Measurements from ENCODE around the gene RBM47.
"Not testable (repeated sequence)": the region's sequence is repeated elsewhere in the genome, so short reads cannot be mapped to it uniquely, and the experiment has no call there.

The RBM47 gene

GRCh38 chr4:40412388-40412787 is 217.3 kb downstream of the RBM47 start:
- DNase-seq (ENCODE audit: low read depth in 2 of 2) = no peak

- no peak for DNase-seq (ENCODE audit: low read depth in 2 of 2)
These were observed 219.8 kb downstream of the RBM47 start for GRCh38 chr4:40409835-40410234.

- DNase-seq (ENCODE audit: low read depth in 2 of 2) = not testable (repeated sequence)
These were observed 222.2 kb downstream of the RBM47 start for GRCh38 chr4:40407468-40407867.

- DNase-seq (ENCODE audit: low read depth in 2 of 2) = no peak
These were observed 223.3 kb downstream of the RBM47 start for GRCh38 chr4:40406340-40406739.

GRCh38 chr4:40405193-40405592 is 224.5 kb downstream of the RBM47 start:
- no peak for DNase-seq (ENCODE audit: low read depth in 2 of 2)

GRCh38 chr4:40403081-40403480 is 226.6 kb downstream of the RBM47 start:
- DNase-seq (ENCODE audit: low read depth in 2 of 2) = no peak

GRCh38 chr4:40402556-40402955 is 227.1 kb downstream of the RBM47 start:
- no peak for DNase-seq (ENCODE audit: low read depth in 2 of 2)

GRCh38 chr4:40401631-40402030 is 228.0 kb downstream of the RBM47 start:
- no peak for DNase-seq (ENCODE audit: low read depth in 2 of 2)

- DNase-seq (ENCODE audit: low read depth in 2 of 2) = no peak
These were observed 228.6 kb downstream of the RBM47 start for GRCh38 chr4:40401096-40401495.

- no peak for DNase-seq (ENCODE audit: low read depth in 2 of 2)
These were observed 230.1 kb downstream of the RBM47 start for GRCh38 chr4:40399578-40399977.

- no peak for DNase-seq (ENCODE audit: low read depth in 2 of 2)
These were observed 233.5 kb downstream of the RBM47 start for GRCh38 chr4:40395908-40396793.

GRCh38 chr4:40395166-40395900 is 234.3 kb downstream of the RBM47 start:
- no peak for DNase-seq (ENCODE audit: low read depth in 2 of 2)

GRCh38 chr4:40394236-40394635 is 235.4 kb downstream of the RBM47 start:
- no peak for DNase-seq (ENCODE audit: low read depth in 2 of 2)

GRCh38 chr4:40392241-40392640 is 237.4 kb downstream of the RBM47 start:
- not testable (repeated sequence) for DNase-seq (ENCODE audit: low read depth in 2 of 2)

- no peak for DNase-seq (ENCODE audit: low read depth in 2 of 2)
These were observed 239.7 kb downstream of the RBM47 start for GRCh38 chr4:40389986-40390385.

GRCh38 chr4:40388239-40388638 is 241.4 kb downstream of the RBM47 start:
- no peak for DNase-seq (ENCODE audit: low read depth in 2 of 2)

- no peak for DNase-seq (ENCODE audit: low read depth in 2 of 2)
These were observed 249.0 kb downstream of the RBM47 start for GRCh38 chr4:40380647-40381046.

GRCh38 chr4:40379248-40379647 is 250.4 kb downstream of the RBM47 start:
- no peak for DNase-seq (ENCODE audit: low read depth in 2 of 2)

GRCh38 chr4:40378619-40379018 is 251.0 kb downstream of the RBM47 start:
- DNase-seq (ENCODE audit: low read depth in 2 of 2) = no peak

GRCh38 chr4:40377512-40378365 is 251.9 kb downstream of the RBM47 start:
- no peak for DNase-seq (ENCODE audit: low read depth in 2 of 2)

- no peak for DNase-seq (ENCODE audit: low read depth in 2 of 2)
These were observed 254.0 kb downstream of the RBM47 start for GRCh38 chr4:40375620-40376019.

GRCh38 chr4:40375095-40375494 is 254.6 kb downstream of the RBM47 start:
- no peak for DNase-seq (ENCODE audit: low read depth in 2 of 2)

All from stimulated activated CD4-positive, alpha-beta T cell treated with anti-CD3 and anti-CD28 coated beads, Interleukin-12 subunit alpha, Interleukin-12 subunit beta, amount 100 ng/mL, for 24 hours (primary cell).